Measurements from ENCODE around the gene CCR9.

CCR9 gene

GRCh38 chr3:45929042-45929679, 42.8 kb downstream of the CCR9 start:
- in situ Hi-C loops (cut with MboI; ENCODE audit: low pct_unique_long_range_greater_than_20kb, low sequenced_read_pairs), result no loop called here
- peak; percentile 62 for DNase-seq

GRCh38 chr3:45931496-45931895, 45.2 kb downstream of the CCR9 start:
- no peak for DNase-seq
- in situ Hi-C loops (cut with MboI; ENCODE audit: low pct_unique_long_range_greater_than_20kb, low sequenced_read_pairs), result no loop called here

- in situ Hi-C loops (cut with MboI; ENCODE audit: low pct_unique_long_range_greater_than_20kb, low sequenced_read_pairs), result no loop called here
- no peak for DNase-seq
These were observed 45.8 kb downstream of the CCR9 start for GRCh38 chr3:45932112-45932511.

- in situ Hi-C loops (cut with MboI; ENCODE audit: low pct_unique_long_range_greater_than_20kb, low sequenced_read_pairs), result no loop called here
- DNase-seq, result no peak
These were observed 47.2 kb downstream of the CCR9 start for GRCh38 chr3:45933591-45933990.

GRCh38 chr3:45936261-45936660, 49.9 kb downstream of the CCR9 start:
- DNase-seq, result no peak
- in situ Hi-C loops (cut with MboI; ENCODE audit: low pct_unique_long_range_greater_than_20kb, low sequenced_read_pairs), result no loop called here

- in situ Hi-C loops (cut with MboI; ENCODE audit: low pct_unique_long_range_greater_than_20kb, low sequenced_read_pairs), result no loop called here
- no peak for DNase-seq
These were observed 51.1 kb downstream of the CCR9 start for GRCh38 chr3:45937206-45938042.

GRCh38 chr3:45938043-45938435, 51.7 kb downstream of the CCR9 start:
- in situ Hi-C loops (cut with MboI; ENCODE audit: low pct_unique_long_range_greater_than_20kb, low sequenced_read_pairs), result no loop called here

GRCh38 chr3:45938864-45939263, 52.5 kb downstream of the CCR9 start:
- in situ Hi-C loops (cut with MboI; ENCODE audit: low pct_unique_long_range_greater_than_20kb, low sequenced_read_pairs), result no loop called here
- peak; percentile 90 for DNase-seq

More at GRCh38 chr3:45938043-45938435, 51.7 kb downstream of the CCR9 start:
- DNase-seq, result no peak

GRCh38 chr3:45939341-45939771, 53.0 kb downstream of the CCR9 start:
- in situ Hi-C loops (cut with MboI; ENCODE audit: low pct_unique_long_range_greater_than_20kb, low sequenced_read_pairs), result no loop called here

GRCh38 chr3:45940004-45940780, 53.8 kb downstream of the CCR9 start:
- no peak for DNase-seq
- in situ Hi-C loops (cut with MboI; ENCODE audit: low pct_unique_long_range_greater_than_20kb, low sequenced_read_pairs), result loop anchor here (10.0 kb wide), 1 partner anchor 125 kb away; no protein-coding TSS in a partner anchor

More at GRCh38 chr3:45939341-45939771, 53.0 kb downstream of the CCR9 start:
- no peak for DNase-seq

- no peak for DNase-seq
- in situ Hi-C loops (cut with MboI; ENCODE audit: low pct_unique_long_range_greater_than_20kb, low sequenced_read_pairs), result loop anchor here (10.0 kb wide), 1 partner anchor 124 kb away; no protein-coding TSS in a partner anchor
These were observed 54.5 kb downstream of the CCR9 start for GRCh38 chr3:45940781-45941365.

- in situ Hi-C loops (cut with MboI; ENCODE audit: low pct_unique_long_range_greater_than_20kb, low sequenced_read_pairs), result loop anchor here (10.0 kb wide), 1 partner anchor 123 kb away; no protein-coding TSS in a partner anchor
- DNase-seq, result no peak
These were observed 55.9 kb downstream of the CCR9 start for GRCh38 chr3:45942051-45942825.

- DNase-seq, result no peak
- in situ Hi-C loops (cut with MboI; ENCODE audit: low pct_unique_long_range_greater_than_20kb, low sequenced_read_pairs), result loop anchor here (10.0 kb wide), 1 partner anchor 121 kb away; no protein-coding TSS in a partner anchor
These were observed 57.0 kb downstream of the CCR9 start, which contains the start of gene CXCR6 for GRCh38 chr3:45943207-45943846. Gene CXCR6 (plus strand): TSS chr3:45943464. CDS start chr3:45946482, 3,018 bp downstream.

GRCh38 chr3:45944830-45945620, 58.7 kb downstream of the CCR9 start:
- no peak for DNase-seq
- in situ Hi-C loops (cut with MboI; ENCODE audit: low pct_unique_long_range_greater_than_20kb, low sequenced_read_pairs), result loop anchor here (10.0 kb wide), 1 partner anchor 120 kb away; no protein-coding TSS in a partner anchor

GRCh38 chr3:45946307-45946706, 60.0 kb downstream of the CCR9 start:
- DNase-seq, result no peak
- in situ Hi-C loops (cut with MboI; ENCODE audit: low pct_unique_long_range_greater_than_20kb, low sequenced_read_pairs), result loop anchor here (10.0 kb wide), 1 partner anchor 118 kb away; no protein-coding TSS in a partner anchor

GRCh38 chr3:45946875-45947274, 60.5 kb downstream of the CCR9 start:
- in situ Hi-C loops (cut with MboI; ENCODE audit: low pct_unique_long_range_greater_than_20kb, low sequenced_read_pairs), result loop anchor here (10.0 kb wide), 1 partner anchor 118 kb away; no protein-coding TSS in a partner anchor

GRCh38 chr3:45947361-45947760, 61.0 kb downstream of the CCR9 start:
- in situ Hi-C loops (cut with MboI; ENCODE audit: low pct_unique_long_range_greater_than_20kb, low sequenced_read_pairs), result loop anchor here (10.0 kb wide), 1 partner anchor 117 kb away; no protein-coding TSS in a partner anchor
- no peak for DNase-seq

More at GRCh38 chr3:45946875-45947274, 60.5 kb downstream of the CCR9 start:
- no peak for DNase-seq

Data from KBM-7 (cell line).